HAP-1 (cell line): ENCODE data around the gene NDUFAF5.

ENCODE experiments used
- DNase-seq, 2 experiments: peaks; one replicate each; pipeline ENCODE4 v3.0.0-alpha.2; 2016 to 2020; ENCODE audit warnings: low spot score in 2 of 2
- H3K27me3 ChIP-seq: fragments of 250-450 bp; sonication (Bioruptor Pico); 2 replicates; pipeline ENCODE4 v1.5.1; 2020; ENCODE audit warnings: low read depth, mild to moderate bottlenecking, moderate library complexity
- H3K36me3 ChIP-seq: fragments of 250-450 bp; sonication (Bioruptor Pico); replicated peaks from 2 replicates; pipeline ENCODE4 v1.5.1; 2020; ENCODE audit warnings: mild to moderate bottlenecking
- H3K4me1 ChIP-seq: fragments of 250-450 bp; sonication (Bioruptor Pico); 2 replicates; pipeline ENCODE4 v1.5.1; 2020; ENCODE audit warnings: mild to moderate bottlenecking
- H3K4me3 ChIP-seq: fragments of 250-450 bp; sonication (Bioruptor Pico); 2 replicates; pipeline ENCODE4 v1.5.1; 2020; ENCODE audit warnings: mild to moderate bottlenecking, moderate library complexity
- H3K9me3 ChIP-seq: fragments of 250-450 bp; sonication (Bioruptor Pico); 2 replicates; pipeline ENCODE4 v1.5.1; 2020; ENCODE audit warnings: mild to moderate bottlenecking, moderate library complexity
- in situ Hi-C: fragments of 300-500 bp; cut with MboI; formaldehyde crosslinking; loops from 3 replicates; pipeline ENCODE4 v1.14.3; 2020; ENCODE audit warnings: low sequenced_read_pairs, inconsistent platforms, mixed read lengths

NDUFAF5 gene

GRCh38 chr20:13856354-13856753, 71.5 kb downstream of the NDUFAF5 start:
- no peak for DNase-seq
- Histone ChIP-seq H3K4me1 (no peaks in the 10 kb centered on the region), H3K36me3 (no peaks in the 10 kb centered on the region), H3K27me3 (0 out of 2 replicates have a peak, but pooled peaks cover 4% of the 10 kb centered on the region), H3K4me3 (no peak overlapping the region), H3K9me3 (no peaks in the 10 kb centered on the region)
- in situ Hi-C loops = no loop called here

GRCh38 chr20:13857304-13857703, 72.5 kb downstream of the NDUFAF5 start:
- Histone ChIP-seq H3K27me3 (no peaks in the 10 kb centered on the region), H3K36me3 (no peaks in the 10 kb centered on the region), H3K4me3 (no peak overlapping the region), H3K4me1 (no peaks in the 10 kb centered on the region), H3K9me3 (no peaks in the 10 kb centered on the region)
- DNase-seq = no peak
- in situ Hi-C loops = no loop called here

GRCh38 chr20:13857961-13858360, 73.1 kb downstream of the NDUFAF5 start:
- Histone ChIP-seq H3K36me3 (no peaks in the 10 kb centered on the region), H3K4me1 (no peaks in the 10 kb centered on the region), H3K4me3 (no peak overlapping the region), H3K27me3 (no peaks in the 10 kb centered on the region), H3K9me3 (no peaks in the 10 kb centered on the region)
- in situ Hi-C loops = no loop called here
- DNase-seq = no peak

GRCh38 chr20:13858439-13858838, 73.6 kb downstream of the NDUFAF5 start:
- H3K4me1 ChIP-seq = no peaks in the 10 kb centered on the region
- no peaks in the 10 kb centered on the region for H3K36me3 ChIP-seq
- in situ Hi-C loops = no loop called here
- no peaks in the 10 kb centered on the region for H3K9me3 ChIP-seq
- no peak overlapping the region for H3K4me3 ChIP-seq
- no peak for DNase-seq
- H3K27me3 ChIP-seq = no peaks in the 10 kb centered on the region

GRCh38 chr20:13858871-13859270, 74.0 kb downstream of the NDUFAF5 start:
- H3K36me3 ChIP-seq = no peaks in the 10 kb centered on the region
- no peaks in the 10 kb centered on the region for H3K4me1 ChIP-seq
- in situ Hi-C loops = no loop called here
- H3K27me3 ChIP-seq = no peaks in the 10 kb centered on the region
- no peak overlapping the region for H3K4me3 ChIP-seq
- no peaks in the 10 kb centered on the region for H3K9me3 ChIP-seq
- no peak for DNase-seq

- no peaks in the 10 kb centered on the region for H3K27me3 ChIP-seq
- H3K4me3 ChIP-seq = no peak overlapping the region
- H3K4me1 ChIP-seq = no peaks in the 10 kb centered on the region
- no peaks in the 10 kb centered on the region for H3K36me3 ChIP-seq
- in situ Hi-C loops = no loop called here
- DNase-seq = no peak
- H3K9me3 ChIP-seq = no peaks in the 10 kb centered on the region
These were observed 77.4 kb downstream of the NDUFAF5 start for GRCh38 chr20:13862245-13862644.

- Histone ChIP-seq H3K4me3 (no peak overlapping the region), H3K27me3 (peaks cover 3% of the 10 kb centered on the region; the same call in 1 of the 2 replicates), H3K4me1 (no peaks in the 10 kb centered on the region), H3K9me3 (no peaks in the 10 kb centered on the region), H3K36me3 (no peaks in the 10 kb centered on the region)
- no peak for DNase-seq
- in situ Hi-C loops = no loop called here
These were observed 78.4 kb downstream of the NDUFAF5 start for GRCh38 chr20:13863244-13863643.

GRCh38 chr20:13865156-13865555, 80.3 kb downstream of the NDUFAF5 start:
- Histone ChIP-seq H3K27me3 (peaks cover 3% of the 10 kb centered on the region; the same call in 1 of the 2 replicates), H3K9me3 (no peaks in the 10 kb centered on the region), H3K4me3 (no peak overlapping the region), H3K36me3 (no peaks in the 10 kb centered on the region), H3K4me1 (no peaks in the 10 kb centered on the region)
- in situ Hi-C loops = no loop called here
- DNase-seq = no peak

GRCh38 chr20:13865791-13866351, 81.0 kb downstream of the NDUFAF5 start:
- in situ Hi-C loops = no loop called here

GRCh38 chr20:13868331-13868730, 83.5 kb downstream of the NDUFAF5 start:
- DNase-seq = no peak
- H3K4me3 ChIP-seq = no peak overlapping the region
- no peaks in the 10 kb centered on the region for H3K9me3 ChIP-seq
- in situ Hi-C loops = no loop called here
- H3K4me1 ChIP-seq = no peaks in the 10 kb centered on the region
- H3K27me3 ChIP-seq = peaks cover 3% of the 10 kb centered on the region; the same call in 1 of the 2 replicates
- no peaks in the 10 kb centered on the region for H3K36me3 ChIP-seq

More at GRCh38 chr20:13865791-13866351, 81.0 kb downstream of the NDUFAF5 start:
- H3K27me3 ChIP-seq = peaks cover 3% of the 10 kb centered on the region; the same call in 1 of the 2 replicates
- H3K9me3 ChIP-seq = no peaks in the 10 kb centered on the region
- no peak overlapping the region for H3K4me3 ChIP-seq
- DNase-seq = no peak
- no peaks in the 10 kb centered on the region for H3K36me3 ChIP-seq
- no peaks in the 10 kb centered on the region for H3K4me1 ChIP-seq

GRCh38 chr20:13870170-13870748, 85.4 kb downstream of the NDUFAF5 start:
- Histone ChIP-seq H3K9me3 (no peaks in the 10 kb centered on the region), H3K4me1 (peaks cover 12% of the 10 kb centered on the region), H3K36me3 (no peaks in the 10 kb centered on the region), H3K27me3 (peaks cover 3% of the 10 kb centered on the region; the same call in 1 of the 2 replicates), H3K4me3 (no peak overlapping the region)
- no peak for DNase-seq
- in situ Hi-C loops = no loop called here
